HepG2 (cell line): Measurements from ENCODE around the gene AP4M1. TPM values are rescaled to one million over a fixed set of nuclear protein-coding genes. Genes with fewer than 3 reads are reported as not detected.

ENCODE experiments used
- AKAP8 ChIP-seq: sonication (generic); formaldehyde crosslinking; IDR thresholded peaks from 2 replicates; pipeline ENCODE4 v1.5.1; 2020; ENCODE audit warnings: mild to moderate bottlenecking, missing genetic modification reagents
- ARNT2 ChIP-seq: sonication (generic); formaldehyde crosslinking; IDR thresholded peaks from 2 replicates; pipeline ENCODE4 v1.8.0; 2022; ENCODE audit warnings: mild to moderate bottlenecking, low read depth, missing genetic modification reagents, moderate library complexity
- CC2D1A ChIP-seq: sonication (generic); formaldehyde crosslinking; IDR thresholded peaks from 2 replicates; pipeline ENCODE4 v1.8.1; 2023; ENCODE audit warnings: mild to moderate bottlenecking, missing genetic modification reagents
- CEBPG ChIP-seq: IDR thresholded peaks from 2 replicates; pipeline ENCODE4 v1.6.1; 2016
- E2F5 ChIP-seq: sonication (generic); formaldehyde crosslinking; conservative IDR thresholded peaks from 2 replicates; pipeline ENCODE4 v1.4.0; 2020; ENCODE audit warnings: missing genetic modification reagents
- FOSL2 ChIP-seq: sonication (generic); formaldehyde crosslinking; IDR thresholded peaks from 2 replicates; pipeline ENCODE4 v1.4.0; 2020; ENCODE audit warnings: missing genetic modification reagents
- FOXK2 ChIP-seq: fragments of 450-650 bp; IDR thresholded peaks from 2 replicates; pipeline ENCODE4 v1.6.1; 2016
- GABPA ChIP-seq, 2 experiments: IDR thresholded peaks; 2 replicates each; pipeline ENCODE4 v1.6.1; 2011 to 2016; ENCODE audit warnings: low read depth in 2 of 2, low read length in 1 of 2, missing biosample characterization in 1 of 2, missing genetic modification characterization in 1 of 2
- HOXA3 ChIP-seq: sonication (generic); formaldehyde crosslinking; IDR thresholded peaks from 2 replicates; pipeline ENCODE4 v1.5.0; 2020; ENCODE audit warnings: missing genetic modification reagents
- HOXA5 ChIP-seq: sonication (generic); formaldehyde crosslinking; IDR thresholded peaks from 2 replicates; pipeline ENCODE4 v1.4.0; 2020; ENCODE audit warnings: missing genetic modification reagents
- IRF2 ChIP-seq: IDR thresholded peaks from 2 replicates; pipeline ENCODE4 v1.6.1; 2018; ENCODE audit warnings: missing genetic modification reagents, missing compliant biosample characterization
- ISX ChIP-seq: sonication (generic); formaldehyde crosslinking; conservative IDR thresholded peaks from 2 replicates; pipeline ENCODE4 v1.5.0; 2020; ENCODE audit warnings: missing genetic modification reagents
- KLF15 ChIP-seq: sonication (generic); formaldehyde crosslinking; IDR thresholded peaks from 2 replicates; pipeline ENCODE4 v1.8.1; 2023; ENCODE audit warnings: borderline replicate concordance, mild to moderate bottlenecking, inconsistent platforms, missing genetic modification reagents, mixed read lengths
- KMT2B ChIP-seq: IDR thresholded peaks from 2 replicates; pipeline ENCODE4 v1.6.1; 2016; ENCODE audit warnings: missing genetic modification reagents, missing compliant biosample characterization
- LBX2 ChIP-seq: sonication (generic); formaldehyde crosslinking; IDR thresholded peaks from 2 replicates; pipeline ENCODE4 v1.5.0; 2020; ENCODE audit warnings: missing genetic modification reagents, mild to moderate bottlenecking, borderline replicate concordance
- MIXL1 ChIP-seq: IDR thresholded peaks from 2 replicates; pipeline ENCODE4 v1.6.1; 2016
- MXD4 ChIP-seq: IDR thresholded peaks from 2 replicates; pipeline ENCODE4 v1.6.1; 2016; ENCODE audit warnings: mild to moderate bottlenecking, missing biosample characterization, missing genetic modification reagents
- NCOR1 ChIP-seq: fragments of 200-600 bp; sonication (generic); IDR thresholded peaks from 2 replicates; pipeline ENCODE4 v1.7.0; 2017; ENCODE audit warnings: antibody characterized with exemption, low read length, borderline replicate concordance
- NFYB ChIP-seq: sonication (generic); formaldehyde crosslinking; IDR thresholded peaks from 2 replicates; pipeline ENCODE4 v1.4.0; 2020; ENCODE audit warnings: missing genetic modification reagents
- NR2F1 ChIP-seq, 2 experiments: fragments of 450-650 bp in 1 of 2; formaldehyde crosslinking in 1 of 2; IDR thresholded peaks; 2 replicates each; pipeline versions ENCODE4 v1.5.0 to v1.6.1; 2016 to 2020; ENCODE audit warnings: mild to moderate bottlenecking in 1 of 2, missing compliant biosample characterization in 1 of 2, missing genetic modification reagents in 1 of 2, moderate library complexity in 1 of 2
- RBFOX2 ChIP-seq: fragments of 200-400 bp; formaldehyde crosslinking; IDR thresholded peaks from 2 replicates; pipeline ENCODE4 v1.6.1; 2017; ENCODE audit warnings: low read depth, mild to moderate bottlenecking, low read length
- SP4 ChIP-seq: sonication (generic); formaldehyde crosslinking; IDR thresholded peaks from 2 replicates; pipeline ENCODE4 v1.8.1; 2023; ENCODE audit warnings: mild to moderate bottlenecking, missing genetic modification reagents
- TEAD2 ChIP-seq: sonication (generic); formaldehyde crosslinking; IDR thresholded peaks from 2 replicates; pipeline ENCODE4 v1.9.0; 2021; ENCODE audit warnings: missing genetic modification reagents
- THRA ChIP-seq: sonication (generic); formaldehyde crosslinking; IDR thresholded peaks from 2 replicates; pipeline ENCODE4 v1.4.0; 2020; ENCODE audit warnings: missing genetic modification reagents, borderline replicate concordance
- ZBTB38 ChIP-seq: sonication (generic); formaldehyde crosslinking; IDR thresholded peaks from 2 replicates; pipeline ENCODE4 v1.5.1; 2020; ENCODE audit warnings: mild to moderate bottlenecking, missing genetic modification reagents
- ZMYM2 ChIP-seq: sonication (generic); formaldehyde crosslinking; IDR thresholded peaks from 2 replicates; pipeline ENCODE4 v1.8.0; 2022; ENCODE audit warnings: mild to moderate bottlenecking, missing genetic modification reagents
- ZMYM4 ChIP-seq: sonication (generic); formaldehyde crosslinking; IDR thresholded peaks from 2 replicates; pipeline ENCODE4 v1.8.1; 2023; ENCODE audit warnings: mild to moderate bottlenecking, missing genetic modification reagents
- ZNF230 ChIP-seq: sonication (generic); formaldehyde crosslinking; IDR thresholded peaks from 2 replicates; pipeline ENCODE4 v1.4.0; 2020; ENCODE audit warnings: mild to moderate bottlenecking, missing genetic modification reagents
- ZNF24 ChIP-seq: fragments of 450-650 bp; IDR thresholded peaks from 2 replicates; pipeline ENCODE4 v1.6.1; 2017; ENCODE audit warnings: antibody characterized with exemption, mild to moderate bottlenecking
- ZNF256 ChIP-seq: sonication (generic); formaldehyde crosslinking; conservative IDR thresholded peaks from 2 replicates; pipeline ENCODE4 v1.4.0; 2020; ENCODE audit warnings: missing genetic modification reagents
- ZNF549 ChIP-seq: sonication (generic); formaldehyde crosslinking; IDR thresholded peaks from 2 replicates; pipeline ENCODE4 v1.5.0; 2020; ENCODE audit warnings: missing genetic modification reagents
- ZNF614 ChIP-seq: IDR thresholded peaks from 2 replicates; pipeline ENCODE4 v1.6.1; 2018; ENCODE audit warnings: missing biosample characterization, missing genetic modification reagents, inconsistent platforms, borderline replicate concordance
- ZNF777 ChIP-seq: sonication (generic); formaldehyde crosslinking; IDR thresholded peaks from 2 replicates; pipeline ENCODE4 v1.4.0; 2020; ENCODE audit warnings: missing genetic modification reagents
- polyA plus RNA-seq, 8 experiments: library from polyadenylated mRNA; depleted of rRNA in 3 of 8; stranded (reverse) in 7 of 8; unstranded in 1 of 8; fragments of >200 nt; fragmentation: Illumina TruSeq in 4 of 8; extraction: Trizol in 4 of 8; gene quantifications; 2 replicates each; pipeline versions ENCODE4 v1.2.1 to v1.2.3, GENCODE V29; 2011 to 2016; ENCODE audit warnings: low read depth in 4 of 8, missing spikeins in 1 of 8, mixed read lengths in 1 of 8; ENCODE audit not compliant: insufficient read depth in 1 of 8
- total RNA-seq, 5 experiments: library from RNA; depleted of rRNA; stranded (reverse); fragments of >200 nt; fragmentation: Illumina TruSeq; extraction: Trizol; gene quantifications; 2 replicates each; pipeline ENCODE4 v1.2.3, GENCODE V29; 2016; ENCODE audit warnings: low read depth in 1 of 5

The AP4M1 gene
- total and polyA plus RNA-seq, 2 of the 13 experiments (the other 11 are each of a cell fraction or from before 2014, with no cell fraction given) = 6.3 to 9.7 TPM

- TF ChIP-seq ZNF614 (CRISPR knock-in tag) = peak; percentile 65; the same call in 1 of the 2 replicates
- no peak for TF ChIP-seq ZMYM2 (CRISPR knock-in tag)
- peak; percentile 99 for TF ChIP-seq FOXK2
- TF ChIP-seq MXD4 (CRISPR knock-in tag) = peak; percentile 84; the same call in 1 of the 2 replicates
- peak; percentile 56 for TF ChIP-seq HOXA5 (CRISPR knock-in tag)
- peak; percentile 77 for TF ChIP-seq KMT2B
- TF ChIP-seq HOXA3 (CRISPR knock-in tag) = peak; percentile 89
- TF ChIP-seq ZNF230 (CRISPR knock-in tag) = no peak
- peak; percentile 91 for TF ChIP-seq E2F5 (CRISPR knock-in tag)
- TF ChIP-seq NFYB (CRISPR knock-in tag) = peak; percentile 86
- TF ChIP-seq KLF15 (CRISPR knock-in tag) = peak; percentile 64; the same call in 1 of the 2 replicates
- peak; percentile 77 for TF ChIP-seq ZNF24
- peak; percentile 68; the same call in 1 of the 2 replicates for TF ChIP-seq ZBTB38 (CRISPR knock-in tag)
- no peak for TF ChIP-seq ZNF549 (CRISPR knock-in tag)
- no peak for TF ChIP-seq CC2D1A
- no peak for TF ChIP-seq ISX
- no peak for TF ChIP-seq NR2F1 (CRISPR knock-in tag; IDR thresholded peaks at IDR 0.05)
- TF ChIP-seq AKAP8 (CRISPR knock-in tag) = peak; percentile 63
- TF ChIP-seq THRA (CRISPR knock-in tag) = peak; percentile 72
- peak; percentile 82 for TF ChIP-seq RBFOX2
- TF ChIP-seq ZNF777 (CRISPR knock-in tag) = no peak
- TF ChIP-seq LBX2 (CRISPR knock-in tag) = no peak
- TF ChIP-seq IRF2 = peak; percentile 72
- TF ChIP-seq NCOR1 = peak; percentile 59; the same call in 1 of the 2 replicates
- TF ChIP-seq SP4 = peak; percentile 90
- peak; percentile 82 for TF ChIP-seq ZMYM4
- no peak for TF ChIP-seq ARNT2 (CRISPR knock-in tag)
- TF ChIP-seq MIXL1 (CRISPR knock-in tag) = no peak
- no peak for TF ChIP-seq ZNF256
- TF ChIP-seq TEAD2 (CRISPR knock-in tag) = no peak
- TF ChIP-seq FOSL2 (CRISPR knock-in tag) = peak; percentile 53
- TF ChIP-seq GABPA (IDR thresholded peaks at IDR 0.05; ENCODE audit: low read depth, low read length) = peak; percentile 99
- TF ChIP-seq GABPA (CRISPR knock-in tag; IDR thresholded peaks at IDR 0.05; ENCODE audit: low read depth) = peak; percentile 89
- TF ChIP-seq CEBPG (CRISPR knock-in tag) = peak; percentile 23; the same call in 1 of the 2 replicates
Observed at GRCh38 chr7:100100420-100101015, 925 bp upstream of the AP4M1 start (continued).
